Adipose tissue (tissue), 3 donors: ENCODE measurements around the gene TASL. TPM values are rescaled to one million over a fixed set of nuclear protein-coding genes. Genes with fewer than 3 reads are reported as not detected.

ENCODE experiments used
- polyA plus RNA-seq, 3 donors: library from polyadenylated mRNA; stranded (reverse); fragments of 200-250 nt; gene quantifications; one replicate each; pipeline ENCODE4 v1.2.3, GENCODE V29; 2013
- donor health status: healthy with polysubstance abuse.
- donor health status: Bipolar disorder and iron deficiency.
- donor health status: healthy.

Gene TASL
- polyA plus RNA-seq, 3 donors, result 0.10 to 2.1 (median 0.40) TPM

Other genes starting within 250 kb of the TASL start
- 1 to 10 TPM; 1.9 to 6.5 (median 3.4) TPM for gene GK, start 75.7 kb upstream of the TASL start, polyA plus RNA-seq